ENCODE data around the gene URB1. TPM values are rescaled to one million over a fixed set of nuclear protein-coding genes. Genes with fewer than 3 reads are reported as not detected.

URB1 gene
- total RNA-seq, 1 experiment from 2014 or later = 17.1 TPM

- ChIA-PET POLR2A (no interaction called here), CTCF (no interaction called here)
- Mint-ChIP-seq H3K27ac (ENCODE audit: unreplicated experiment) (no peak overlapping the region), H3K36me3 (ENCODE audit: insufficient read depth, unreplicated experiment) (peaks cover 45% of the 10 kb centered on the region), H3K9me3 (ENCODE audit: unreplicated experiment) (no peaks in the 10 kb centered on the region), H3K4me1 (ENCODE audit: low read depth, unreplicated experiment) (no peaks in the 10 kb centered on the region), H3K4me3 (ENCODE audit: unreplicated experiment) (no peak overlapping the region), H3K27me3 (ENCODE audit: insufficient read depth, unreplicated experiment) (no peaks in the 10 kb centered on the region)
- no peak for TF ChIP-seq CTCF (IDR thresholded peaks at IDR 0.05; ENCODE audit: insufficient read depth in 1 of 2, low read depth in 1 of 2, low read length in 1 of 2, severe bottlenecking in 1 of 2, unreplicated experiment in 1 of 2)
- Histone ChIP-seq H3K4me3 (ENCODE audit: low read depth, low read length) (no peak overlapping the region), H3K27me3 (replicated peaks; ENCODE audit: control insufficient read depth, insufficient read depth, low read length) (no peaks in the 10 kb centered on the region), H3K9me3 (no peaks in the 10 kb centered on the region), H3K4me1 (no peaks in the 10 kb centered on the region), H3K36me3 (ENCODE audit: control insufficient read depth, insufficient read depth, low read length) (peaks cover 2% of the 10 kb centered on the region; the same call in 1 of the 2 replicates)
- BruUV-seq (replicated peaks) = no TSS peak
- intact Hi-C loops (cut with micrococcal nuclease; ENCODE audit: unreplicated experiment) = no loop called here
- no peak for DNase-seq
These were observed 6.5 kb downstream of the URB1 start for GRCh38 chr21:32386195-32386870.

- POLR2A ChIA-PET = no interaction called here
- CTCF ChIA-PET = no interaction called here
- Mint-ChIP-seq H3K4me1 (ENCODE audit: low read depth, unreplicated experiment) (no peaks in the 10 kb centered on the region), H3K36me3 (ENCODE audit: insufficient read depth, unreplicated experiment) (peaks cover 62% of the 10 kb centered on the region), H3K9me3 (ENCODE audit: unreplicated experiment) (no peaks in the 10 kb centered on the region), H3K27me3 (ENCODE audit: insufficient read depth, unreplicated experiment) (no peaks in the 10 kb centered on the region), H3K27ac (ENCODE audit: unreplicated experiment) (no peak overlapping the region), H3K4me3 (ENCODE audit: unreplicated experiment) (no peak overlapping the region)
- TF ChIP-seq CTCF (IDR thresholded peaks at IDR 0.05; ENCODE audit: insufficient read depth in 1 of 2, low read depth in 1 of 2, low read length in 1 of 2, severe bottlenecking in 1 of 2, unreplicated experiment in 1 of 2) = no peak
- no peak for DNase-seq
- Histone ChIP-seq H3K27me3 (replicated peaks; ENCODE audit: control insufficient read depth, insufficient read depth, low read length) (no peaks in the 10 kb centered on the region), H3K4me3 (ENCODE audit: low read depth, low read length) (no peak overlapping the region), H3K36me3 (ENCODE audit: control insufficient read depth, insufficient read depth, low read length) (peaks cover 2% of the 10 kb centered on the region; the same call in 1 of the 2 replicates), H3K9me3 (no peaks in the 10 kb centered on the region), H3K4me1 (no peaks in the 10 kb centered on the region)
- intact Hi-C loops (cut with micrococcal nuclease; ENCODE audit: unreplicated experiment) = no loop called here
- no TSS peak for BruUV-seq (replicated peaks)
These were observed 9.0 kb downstream of the URB1 start for GRCh38 chr21:32383812-32384211.

- H3K36me3 ChIP-seq (ENCODE audit: control insufficient read depth, insufficient read depth, low read length) = peaks cover 3% of the 10 kb centered on the region
- peaks cover 78% of the 10 kb centered on the region for H3K36me3 Mint-ChIP-seq (ENCODE audit: insufficient read depth, unreplicated experiment)
- H3K4me3 Mint-ChIP-seq (ENCODE audit: unreplicated experiment) = no peak overlapping the region
- TF ChIP-seq CTCF (IDR thresholded peaks at IDR 0.05; ENCODE audit: insufficient read depth in 1 of 2, low read depth in 1 of 2, low read length in 1 of 2, severe bottlenecking in 1 of 2, unreplicated experiment in 1 of 2) = no peak
- intact Hi-C loops (cut with micrococcal nuclease; ENCODE audit: unreplicated experiment) = no loop called here
- no peaks in the 10 kb centered on the region for H3K4me1 Mint-ChIP-seq (ENCODE audit: low read depth, unreplicated experiment)
- no peaks in the 10 kb centered on the region for H3K9me3 ChIP-seq
- no peak for DNase-seq
- no peaks in the 10 kb centered on the region for H3K9me3 Mint-ChIP-seq (ENCODE audit: unreplicated experiment)
- H3K27me3 ChIP-seq (replicated peaks; ENCODE audit: control insufficient read depth, insufficient read depth, low read length) = no peaks in the 10 kb centered on the region
- ChIA-PET POLR2A (no interaction called here), CTCF (no interaction called here)
- H3K27me3 Mint-ChIP-seq (ENCODE audit: insufficient read depth, unreplicated experiment) = no peaks in the 10 kb centered on the region
- no peak overlapping the region for H3K27ac Mint-ChIP-seq (ENCODE audit: unreplicated experiment)
- no TSS peak for BruUV-seq (replicated peaks)
- H3K4me3 ChIP-seq (ENCODE audit: low read depth, low read length) = no peak overlapping the region
- no peaks in the 10 kb centered on the region for H3K4me1 ChIP-seq
These were observed 10.6 kb downstream of the URB1 start for GRCh38 chr21:32382108-32382644.
